ENCODE measurements around the gene SLC2A13. TPM values are rescaled to one million over a fixed set of nuclear protein-coding genes. Genes with fewer than 3 reads are reported as not detected.
"Not testable (repeated sequence)": the region's sequence is repeated elsewhere in the genome, so short reads cannot be mapped to it uniquely, and the experiment has no call there.

Gene SLC2A13
- total RNA-seq, 1 donor from 2014 or later: 13.0 TPM

GRCh38 chr12:39803151-39803550, 302.7 kb downstream of the SLC2A13 start:
- no peak for DNase-seq (ENCODE audit: low spot score)
- intact Hi-C loops (cut with DNase I): no loop called here

GRCh38 chr12:39798977-39799376, 306.9 kb downstream of the SLC2A13 start:
- intact Hi-C loops (cut with DNase I): no loop called here
- no peak for DNase-seq (ENCODE audit: low spot score)

GRCh38 chr12:39798429-39798828, 307.5 kb downstream of the SLC2A13 start:
- intact Hi-C loops (cut with DNase I): no loop called here
- no peak for DNase-seq (ENCODE audit: low spot score)

- intact Hi-C loops (cut with DNase I): no loop called here
- no peak for DNase-seq (ENCODE audit: low spot score)
Observed at GRCh38 chr12:39795481-39795880, 310.4 kb downstream of the SLC2A13 start.

- intact Hi-C loops (cut with DNase I): no loop called here
- DNase-seq (ENCODE audit: low spot score): no peak
Observed at GRCh38 chr12:39792938-39793337, 312.9 kb downstream of the SLC2A13 start.

- intact Hi-C loops (cut with DNase I): no loop called here
- DNase-seq (ENCODE audit: low spot score): no peak
Observed at GRCh38 chr12:39788239-39788638, 317.6 kb downstream of the SLC2A13 start.

GRCh38 chr12:39785814-39786213, 320.1 kb downstream of the SLC2A13 start:
- intact Hi-C loops (cut with DNase I): not testable (repeated sequence)

GRCh38 chr12:39782026-39782545, 323.8 kb downstream of the SLC2A13 start:
- intact Hi-C loops (cut with DNase I): no loop called here
- no peak for DNase-seq (ENCODE audit: low spot score)

More at GRCh38 chr12:39785814-39786213, 320.1 kb downstream of the SLC2A13 start:
- not testable (repeated sequence) for DNase-seq (ENCODE audit: low spot score)

GRCh38 chr12:39780913-39781446, 324.9 kb downstream of the SLC2A13 start:
- intact Hi-C loops (cut with DNase I): no loop called here
- DNase-seq (ENCODE audit: low spot score): no peak

GRCh38 chr12:39780411-39780912, 325.4 kb downstream of the SLC2A13 start:
- DNase-seq (ENCODE audit: low spot score): no peak
- intact Hi-C loops (cut with DNase I): no loop called here

- DNase-seq (ENCODE audit: low spot score): no peak
- intact Hi-C loops (cut with DNase I): no loop called here
Observed at GRCh38 chr12:39779768-39780340, 326.0 kb downstream of the SLC2A13 start.

GRCh38 chr12:39777465-39777864, 328.4 kb downstream of the SLC2A13 start:
- intact Hi-C loops (cut with DNase I): no loop called here

GRCh38 chr12:39773266-39773665, 332.6 kb downstream of the SLC2A13 start:
- DNase-seq (ENCODE audit: low spot score): no peak
- intact Hi-C loops (cut with DNase I): no loop called here

More at GRCh38 chr12:39777465-39777864, 328.4 kb downstream of the SLC2A13 start:
- no peak for DNase-seq (ENCODE audit: low spot score)

GRCh38 chr12:39772821-39773259, 333.0 kb downstream of the SLC2A13 start:
- DNase-seq (ENCODE audit: low spot score): no peak
- intact Hi-C loops (cut with DNase I): no loop called here

- no peak for DNase-seq (ENCODE audit: low spot score)
- intact Hi-C loops (cut with DNase I): no loop called here
Observed at GRCh38 chr12:39771456-39771855, 334.4 kb downstream of the SLC2A13 start.

GRCh38 chr12:39764944-39765560, 340.8 kb downstream of the SLC2A13 start:
- intact Hi-C loops (cut with DNase I): loop anchor here (5.0 to 10.0 kb wide), 2 partner anchors 222 to 340 kb away; partner anchors contain the start of gene SLC2A13
- DNase-seq (ENCODE audit: low spot score): no peak

GRCh38 chr12:39763890-39764169, 342.1 kb downstream of the SLC2A13 start:
- intact Hi-C loops (cut with DNase I): loop anchor here (5.0 to 10.0 kb wide), 2 partner anchors 223 to 341 kb away; partner anchors contain the start of gene SLC2A13
- no peak for DNase-seq (ENCODE audit: low spot score)

- intact Hi-C loops (cut with DNase I): loop anchor here (5.0 to 10.0 kb wide), 2 partner anchors 224 to 342 kb away; partner anchors contain the start of gene SLC2A13
- DNase-seq (ENCODE audit: low spot score): no peak
Observed at GRCh38 chr12:39763071-39763889, 342.6 kb downstream of the SLC2A13 start.

GRCh38 chr12:39755478-39755877, 350.4 kb downstream of the SLC2A13 start:
- intact Hi-C loops (cut with DNase I): no loop called here
- no peak for DNase-seq (ENCODE audit: low spot score)

Data from cardiac septum (tissue), 1 donor.